Dendritic cell treated with granulocyte-macrophage colony-stimulating factor and Interleukin-4, amounts not matched to agents 40 ng/mL and 50 ng/mL, for 4 days (primary cell): ENCODE measurements around the gene EDIL3.

Experiments used
- H3K27ac Mint-ChIP-seq: one replicate; pipeline ENCODE4 v1.8.0; 2022; ENCODE audit warnings: mild to moderate bottlenecking, mixed read lengths
- H3K27me3 Mint-ChIP-seq: one replicate; pipeline ENCODE4 v1.8.0; 2022; ENCODE audit warnings: mild to moderate bottlenecking, mixed read lengths
- H3K36me3 Mint-ChIP-seq: one replicate; pipeline ENCODE4 v1.8.0; 2022; ENCODE audit warnings: low read depth, mixed read lengths
- H3K4me1 Mint-ChIP-seq: one replicate; pipeline ENCODE4 v1.8.0; 2022; ENCODE audit warnings: low read depth, mixed read lengths
- H3K4me3 Mint-ChIP-seq: one replicate; pipeline ENCODE4 v1.8.0; 2022; ENCODE audit warnings: mild to moderate bottlenecking, moderate library complexity, mixed read lengths
- H3K9me3 Mint-ChIP-seq: one replicate; pipeline ENCODE4 v1.8.0; 2022; ENCODE audit warnings: mixed read lengths
- intact Hi-C: fragments of 100-400 bp; cut with micrococcal nuclease; formaldehyde crosslinking; loops from one replicate; pipeline ENCODE4 v1.15.0; 2022

Gene EDIL3

DNA sequence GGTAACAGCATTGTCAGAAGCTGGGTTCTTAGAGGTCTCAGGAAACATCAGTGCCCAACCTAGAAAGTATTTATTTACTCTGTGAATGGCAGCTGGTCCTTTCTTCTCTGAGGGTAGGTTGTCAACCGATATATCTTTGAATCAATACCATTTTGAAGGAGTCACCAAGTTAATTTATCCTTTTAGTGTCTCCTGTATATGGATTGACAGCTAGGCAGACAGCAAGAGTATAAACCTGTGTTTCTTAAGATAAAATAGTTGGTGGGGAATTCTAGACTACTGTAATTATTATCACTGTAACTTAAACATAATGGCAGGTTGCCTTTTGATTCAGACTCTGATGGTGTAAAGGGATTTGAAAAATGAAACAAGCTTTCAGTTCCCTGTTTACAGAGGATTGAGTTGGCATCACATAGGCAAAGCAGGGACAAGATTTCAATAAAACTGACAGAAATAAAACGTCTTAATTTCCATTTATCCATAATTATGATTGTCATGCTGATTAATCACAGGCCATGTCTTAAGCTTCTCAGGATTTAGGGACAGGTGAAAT, 473.2 kb downstream of the EDIL3 start:
- no peaks in the 10 kb centered on the region for H3K9me3 Mint-ChIP-seq
- intact Hi-C loops, result no loop called here
- H3K4me3 Mint-ChIP-seq, result no peak overlapping the region
- H3K36me3 Mint-ChIP-seq, result no peaks in the 10 kb centered on the region
- no peak overlapping the region for H3K27ac Mint-ChIP-seq
- H3K27me3 Mint-ChIP-seq, result no peaks in the 10 kb centered on the region
- H3K4me1 Mint-ChIP-seq, result peaks cover 7% of the 10 kb centered on the region

GRCh38 chr5:83900306-83900705, 484.4 kb downstream of the EDIL3 start:
- Mint-ChIP-seq H3K27me3 (no peaks in the 10 kb centered on the region), H3K27ac (no peak overlapping the region), H3K4me1 (no peaks in the 10 kb centered on the region), H3K36me3 (no peaks in the 10 kb centered on the region), H3K4me3 (no peak overlapping the region), H3K9me3 (no peaks in the 10 kb centered on the region)
- intact Hi-C loops, result no loop called here

DNA sequence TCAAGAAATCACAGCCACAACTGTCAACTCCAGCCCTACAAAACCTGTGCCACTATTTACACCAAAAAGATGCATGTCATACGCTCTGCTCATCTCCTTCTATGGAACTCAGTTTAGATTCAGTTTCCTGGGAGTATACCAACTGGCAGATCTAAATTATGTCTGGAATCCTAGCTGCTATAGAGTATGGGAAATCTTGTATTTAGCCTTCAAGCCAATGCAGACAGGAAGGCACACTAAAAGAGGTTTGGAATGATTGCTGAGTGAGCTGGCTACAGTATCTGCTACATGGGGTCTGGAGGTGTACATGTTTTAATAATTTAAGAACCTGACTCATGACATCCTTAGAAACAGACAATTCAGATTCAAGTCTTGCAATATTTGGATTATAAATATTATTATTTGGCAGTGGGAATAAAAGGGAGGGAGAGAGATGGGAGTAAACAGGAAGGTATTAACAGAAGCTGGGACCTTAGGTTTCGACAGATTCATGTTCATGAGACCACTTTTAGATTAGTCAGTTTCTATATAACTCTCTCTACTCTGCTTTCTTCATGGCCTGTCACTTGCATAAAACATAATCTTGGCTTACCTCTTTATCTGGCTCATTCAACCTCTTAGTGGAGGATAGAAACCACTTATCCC, 485.2 kb downstream of the EDIL3 start:
- no peaks in the 10 kb centered on the region for H3K9me3 Mint-ChIP-seq
- no peak overlapping the region for H3K4me3 Mint-ChIP-seq
- intact Hi-C loops, result no loop called here
- no peaks in the 10 kb centered on the region for H3K36me3 Mint-ChIP-seq
- H3K27ac Mint-ChIP-seq, result no peak overlapping the region
- no peaks in the 10 kb centered on the region for H3K4me1 Mint-ChIP-seq
- no peaks in the 10 kb centered on the region for H3K27me3 Mint-ChIP-seq

GRCh38 chr5:83895860-83896259, 488.8 kb downstream of the EDIL3 start:
- Mint-ChIP-seq H3K4me1 (no peaks in the 10 kb centered on the region), H3K36me3 (no peaks in the 10 kb centered on the region), H3K9me3 (no peaks in the 10 kb centered on the region), H3K4me3 (no peak overlapping the region), H3K27ac (no peak overlapping the region), H3K27me3 (no peaks in the 10 kb centered on the region)
- intact Hi-C loops, result no loop called here

DNA sequence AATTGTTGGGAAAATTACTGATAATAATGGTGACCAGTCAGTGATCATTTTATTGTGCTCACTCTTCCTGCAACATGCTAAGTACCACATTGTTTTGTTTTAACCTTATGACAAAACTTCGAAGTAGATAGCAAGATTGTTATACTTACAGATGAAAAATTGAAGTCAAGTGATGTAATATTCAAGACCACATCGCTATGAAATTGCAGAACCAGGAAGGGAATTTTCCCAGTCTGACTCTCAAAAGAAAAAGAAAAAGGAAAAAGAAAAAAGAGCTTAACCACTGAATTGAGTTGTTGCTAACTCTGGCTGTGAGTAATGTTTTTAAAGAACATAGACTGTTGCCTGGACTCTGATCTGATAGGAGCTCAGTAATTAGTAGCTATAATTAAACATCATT, 493.4 kb downstream of the EDIL3 start:
- Mint-ChIP-seq H3K4me1 (no peaks in the 10 kb centered on the region), H3K9me3 (no peaks in the 10 kb centered on the region), H3K27me3 (no peaks in the 10 kb centered on the region), H3K27ac (no peak overlapping the region), H3K36me3 (no peaks in the 10 kb centered on the region), H3K4me3 (no peak overlapping the region)
- intact Hi-C loops, result no loop called here
